Activated naive CD8-positive, alpha-beta T cell treated with anti-CD3 and anti-CD28 coated beads, Interleukin-2, amount 10 ng/mL, durations not matched to agents 7 days and 5 days (primary cell): ENCODE measurements around the gene TSPEAR. TPM values are rescaled to one million over a fixed set of nuclear protein-coding genes. Genes with fewer than 3 reads are reported as not detected.

ENCODE experiments used
- ATAC-seq: fragments of 150-1000 bp; cut with Tn5 transposase; one replicate; pipeline ENCODE4 v1.10.0; 2021; ENCODE audit warnings: low read depth, moderate library complexity
- POLR2A ChIA-PET: fragments of 350-600 bp; sonication (Branson Sonifier 250); formaldehyde crosslinking; loops from one replicate; lab custom pipeline; 2021; ENCODE audit warnings: antibody characterized with exemption; lab: Charles Lee
- DNase-seq: peaks from one replicate; pipeline ENCODE4 v3.0.0; 2021
- H3K27ac Mint-ChIP-seq: one replicate; pipeline ENCODE4 v1.8.0; 2022; ENCODE audit warnings: mild to moderate bottlenecking, mixed read lengths
- H3K27me3 Mint-ChIP-seq: one replicate; pipeline ENCODE4 v1.8.0; 2022; ENCODE audit warnings: mild to moderate bottlenecking, moderate library complexity, mixed read lengths
- H3K36me3 Mint-ChIP-seq: one replicate; pipeline ENCODE4 v1.8.0; 2021; ENCODE audit warnings: mild to moderate bottlenecking, mixed read lengths
- H3K4me1 Mint-ChIP-seq: one replicate; pipeline ENCODE4 v1.8.0; 2021; ENCODE audit warnings: mixed read lengths
- H3K4me3 Mint-ChIP-seq: one replicate; pipeline ENCODE4 v1.8.0; 2022; ENCODE audit warnings: mild to moderate bottlenecking, moderate library complexity, mixed read lengths
- H3K9me3 Mint-ChIP-seq: one replicate; pipeline ENCODE4 v1.8.0; 2021; ENCODE audit warnings: mixed read lengths
- total RNA-seq, 2 experiments: library from RNA; stranded (reverse); gene quantifications; one replicate each; pipeline ENCODE4 v1.2.3, GENCODE V29; 2021

Gene TSPEAR
- total RNA-seq, 2 experiments from 2014 or later, result not detected

DNA sequence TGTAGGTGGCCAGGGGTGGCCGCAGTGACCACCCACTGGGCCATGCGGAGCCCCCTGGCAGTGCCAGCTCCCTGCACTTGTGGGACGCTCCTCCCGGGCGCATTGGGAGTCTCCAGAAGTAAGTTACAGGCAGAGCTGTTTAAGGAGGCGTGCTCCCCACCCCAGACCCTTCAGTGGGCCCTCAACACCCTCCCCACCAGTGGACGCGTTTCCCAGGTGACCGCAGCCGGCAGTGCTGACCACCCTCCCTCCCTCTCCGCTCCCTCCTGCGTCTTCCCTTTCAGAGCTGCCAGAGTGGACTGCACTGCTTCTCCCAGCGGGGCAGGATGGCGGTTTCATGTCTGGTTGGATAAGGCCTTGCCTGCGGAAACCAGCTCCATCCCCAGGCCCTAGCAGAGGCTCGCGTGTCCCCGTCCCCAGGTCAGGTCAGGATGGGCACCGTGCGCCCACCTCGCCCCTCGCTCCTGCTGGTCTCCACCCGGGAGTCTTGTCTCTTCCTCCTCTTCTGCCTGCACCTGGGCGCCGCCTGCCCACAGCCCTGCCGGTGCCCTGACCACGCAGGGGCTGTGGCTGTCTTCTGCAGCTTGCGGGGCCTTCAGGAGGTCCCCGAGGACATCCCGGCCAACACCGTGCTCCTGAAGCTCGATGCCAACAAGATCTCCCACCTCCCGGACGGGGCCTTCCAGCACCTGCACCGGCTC lies 255.0 kb downstream of the TSPEAR start:
- peak overlapping the region; percentile 60 for H3K27ac Mint-ChIP-seq
- H3K27me3 Mint-ChIP-seq, result peaks cover 23% of the 10 kb centered on the region
- peaks cover 9% of the 10 kb centered on the region for H3K9me3 Mint-ChIP-seq
- no peak for ATAC-seq
- POLR2A ChIA-PET, result interaction anchor here (0.5 to 3.0 kb wide), 5 partner anchors 92 to 345 kb away, joined by 3 to 11 read pairs (median 4); partner anchors contain the start of genes CFAP410 and UBE2G2
- DNase-seq, result peak; percentile 33
- peak overlapping the region; percentile 78 for H3K4me3 Mint-ChIP-seq
- no peaks in the 10 kb centered on the region for H3K36me3 Mint-ChIP-seq
- H3K4me1 Mint-ChIP-seq, result peaks cover 1% of the 10 kb centered on the region

DNA sequence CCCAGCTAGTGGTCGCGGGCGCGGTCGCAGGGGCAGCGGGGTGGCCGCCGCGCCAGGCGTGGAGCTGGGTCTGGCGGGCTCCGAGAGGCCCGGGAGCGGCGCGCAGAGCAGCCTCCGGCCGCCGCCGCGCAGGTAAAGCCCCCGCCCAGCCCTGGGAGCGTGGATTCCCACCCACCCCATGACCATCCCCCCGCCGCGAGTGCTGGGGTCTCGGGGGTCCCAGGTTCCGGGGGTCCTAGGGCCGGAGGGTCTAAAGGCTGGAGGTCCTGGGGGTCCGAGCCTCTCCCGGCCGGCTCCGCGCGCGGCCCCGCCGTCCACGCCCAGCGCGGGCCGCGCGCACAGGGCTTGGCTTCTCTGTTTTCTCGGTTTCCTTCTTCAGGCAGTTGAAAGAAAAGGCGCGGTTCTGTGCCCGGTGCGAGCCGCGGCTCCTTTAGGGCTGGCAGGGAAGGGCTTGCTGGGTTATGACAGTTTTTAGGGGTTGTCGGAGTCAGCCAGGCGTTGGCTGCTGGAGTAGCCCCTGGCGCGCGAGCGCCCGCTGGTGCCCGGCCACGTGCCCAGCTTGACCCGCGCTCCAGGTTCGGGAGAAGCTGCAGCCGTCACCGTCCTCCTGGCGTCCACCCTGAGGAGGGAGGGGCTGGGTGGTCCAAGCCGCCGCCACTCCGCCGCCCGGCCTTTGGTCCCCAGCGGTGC lies 255.7 kb downstream of the TSPEAR start:
- no peak for DNase-seq
- POLR2A ChIA-PET, result interaction anchor here (0.6 to 3.0 kb wide), 4 partner anchors 92 to 438 kb away, joined by 4 to 11 read pairs (median 4); partner anchors contain the start of genes CFAP410 and UBE2G2
- Mint-ChIP-seq H3K4me1 (peaks cover 1% of the 10 kb centered on the region), H3K4me3 (peak overlapping the region; percentile 78), H3K27ac (no peak overlapping the region), H3K36me3 (no peaks in the 10 kb centered on the region), H3K27me3 (peaks cover 26% of the 10 kb centered on the region), H3K9me3 (peaks cover 9% of the 10 kb centered on the region)
- peak; percentile 62 for ATAC-seq

- peak within 1 kb of the TSS; percentile 60 for H3K27ac Mint-ChIP-seq
- no peaks in the 10 kb centered on the region for H3K36me3 Mint-ChIP-seq
- ATAC-seq (peak; percentile 57), DNase-seq (peak; percentile 87)
- POLR2A ChIA-PET, result interaction anchor here (0.6 to 3.0 kb wide), 4 partner anchors 91 to 438 kb away, joined by 4 to 11 read pairs (median 4); partner anchors contain the start of genes CFAP410 and UBE2G2
- H3K27me3 Mint-ChIP-seq, result peaks cover 26% of the 10 kb centered on the region
- H3K4me3 Mint-ChIP-seq, result peak within 1 kb of the TSS; percentile 78
- peaks cover 9% of the 10 kb centered on the region for H3K9me3 Mint-ChIP-seq
- no peaks in the 10 kb centered on the region for H3K4me1 Mint-ChIP-seq
Observed at GRCh38 chr21:44454747-44455523, 256.4 kb downstream of the TSPEAR start, which contains the start of gene LRRC3. Gene LRRC3, plus strand, starts transcription at chr21:44455510. Its CDS starts 1,135 bp downstream, at chr21:44456645.

DNA sequence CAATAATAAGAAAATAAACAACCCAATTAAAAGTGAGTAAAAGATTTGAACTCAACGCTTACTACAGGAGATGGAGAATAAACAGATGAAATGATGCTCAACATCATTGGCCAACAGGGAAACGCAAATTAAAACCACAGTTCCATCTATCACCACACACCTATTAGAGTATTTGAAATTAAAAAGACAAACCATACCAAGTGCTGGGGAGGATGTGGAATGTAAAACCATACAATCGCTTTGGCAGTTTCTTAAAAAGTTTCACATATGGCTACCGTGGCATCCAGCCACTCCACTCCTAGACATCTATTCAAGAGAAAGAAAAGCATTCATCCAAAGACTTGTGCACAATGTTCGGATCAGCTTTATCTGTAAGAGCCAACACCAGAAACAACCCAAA lies 257.3 kb downstream of the TSPEAR start:
- POLR2A ChIA-PET, result interaction anchor here (3.0 kb wide), 1 partner anchor 114 kb away, joined by 11 read pairs; the partner anchor contains the start of gene CFAP410
- no peak for ATAC-seq
- H3K27ac Mint-ChIP-seq, result no peak overlapping the region

GRCh38 chr21:44453120-44453519 lies 258.3 kb downstream of the TSPEAR start:
- POLR2A ChIA-PET, result no interaction called here
- Mint-ChIP-seq H3K4me1 (no peaks in the 10 kb centered on the region), H3K27ac (no peak overlapping the region), H3K4me3 (no peak overlapping the region), H3K9me3 (peaks cover 9% of the 10 kb centered on the region), H3K27me3 (peaks cover 29% of the 10 kb centered on the region), H3K36me3 (no peaks in the 10 kb centered on the region)
- no peak for DNase-seq
- no peak for ATAC-seq

More for the DNA sequence above, 257.3 kb downstream of the TSPEAR start:
- no peaks in the 10 kb centered on the region for H3K36me3 Mint-ChIP-seq
- peaks cover 28% of the 10 kb centered on the region for H3K27me3 Mint-ChIP-seq
- H3K4me3 Mint-ChIP-seq, result peak overlapping the region; percentile 42
- peaks cover 9% of the 10 kb centered on the region for H3K9me3 Mint-ChIP-seq
- DNase-seq, result no peak
- H3K4me1 Mint-ChIP-seq, result no peaks in the 10 kb centered on the region

DNA sequence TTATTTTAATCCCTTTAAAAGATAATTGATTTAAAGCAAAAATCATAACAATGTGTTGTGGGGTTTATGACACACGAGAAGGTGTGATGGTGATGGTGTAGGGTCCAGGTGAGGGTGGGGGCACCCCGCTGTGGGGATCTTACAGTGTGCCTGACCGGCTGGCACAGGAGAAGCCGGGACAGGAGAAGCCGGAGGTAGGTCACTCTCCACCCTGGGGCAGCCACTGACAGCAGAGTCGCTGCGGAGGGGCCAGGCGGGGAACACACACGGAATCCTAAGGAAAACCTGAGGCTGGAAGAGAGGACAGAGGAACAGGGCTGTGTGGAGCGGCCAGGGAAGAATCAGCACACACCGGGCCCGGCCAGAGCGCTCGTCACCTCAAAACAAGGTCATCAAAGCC lies 260.4 kb downstream of the TSPEAR start:
- H3K36me3 Mint-ChIP-seq, result no peaks in the 10 kb centered on the region
- POLR2A ChIA-PET, result interaction anchor here (1.4 kb wide), 1 partner anchor 20 kb away, joined by 3 read pairs; no protein-coding TSS in a partner anchor
- H3K27ac Mint-ChIP-seq, result no peak overlapping the region
- ATAC-seq, result no peak
- no peak for DNase-seq
- H3K9me3 Mint-ChIP-seq, result peaks cover 9% of the 10 kb centered on the region
- H3K4me1 Mint-ChIP-seq, result no peaks in the 10 kb centered on the region
- H3K27me3 Mint-ChIP-seq, result peaks cover 30% of the 10 kb centered on the region
- no peak overlapping the region for H3K4me3 Mint-ChIP-seq

GRCh38 chr21:44450402-44450801 lies 261.0 kb downstream of the TSPEAR start:
- no peak overlapping the region for H3K27ac Mint-ChIP-seq
- ATAC-seq (no peak), DNase-seq (no peak)
- POLR2A ChIA-PET, result interaction anchor here (1.4 kb wide), 1 partner anchor 19 kb away, joined by 3 read pairs; no protein-coding TSS in a partner anchor
- no peaks in the 10 kb centered on the region for H3K4me1 Mint-ChIP-seq
- H3K36me3 Mint-ChIP-seq, result no peaks in the 10 kb centered on the region
- no peak overlapping the region for H3K4me3 Mint-ChIP-seq
- H3K27me3 Mint-ChIP-seq, result peaks cover 31% of the 10 kb centered on the region
- peaks cover 9% of the 10 kb centered on the region for H3K9me3 Mint-ChIP-seq

GRCh38 chr21:44449473-44450363 lies 261.7 kb downstream of the TSPEAR start:
- Mint-ChIP-seq H3K4me3 (no peak overlapping the region), H3K9me3 (peaks cover 9% of the 10 kb centered on the region), H3K27me3 (peaks cover 33% of the 10 kb centered on the region), H3K27ac (no peak overlapping the region), H3K4me1 (no peaks in the 10 kb centered on the region), H3K36me3 (no peaks in the 10 kb centered on the region)
- ATAC-seq (no peak), DNase-seq (no peak)
- POLR2A ChIA-PET, result no interaction called here

DNA sequence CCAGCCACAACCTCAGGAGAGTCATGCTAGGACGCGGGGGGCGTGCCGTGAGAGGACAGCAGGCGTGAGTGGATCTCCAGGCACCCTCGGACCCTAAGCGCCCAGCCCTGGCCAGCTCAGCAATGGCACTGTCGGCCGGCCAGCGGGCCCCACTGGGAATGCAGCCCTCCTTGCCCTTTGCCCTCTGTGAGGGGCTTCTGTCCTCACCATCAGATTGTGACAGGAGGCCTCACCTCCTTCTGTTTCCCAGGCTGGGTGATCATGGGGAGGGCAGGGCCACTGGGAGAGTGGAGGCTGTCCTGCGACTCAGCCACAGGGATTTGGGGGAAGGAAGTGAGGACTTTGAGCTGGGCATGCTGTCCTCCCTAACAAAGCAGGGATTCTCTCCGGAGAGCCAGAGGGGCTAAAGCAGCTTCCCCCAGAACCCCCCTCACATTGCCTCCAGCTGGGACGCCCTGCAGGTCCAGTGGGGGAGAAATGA lies 262.7 kb downstream of the TSPEAR start:
- Mint-ChIP-seq H3K27me3 (peaks cover 27% of the 10 kb centered on the region), H3K27ac (no peak overlapping the region), H3K9me3 (peaks cover 3% of the 10 kb centered on the region), H3K4me3 (no peak overlapping the region), H3K4me1 (no peaks in the 10 kb centered on the region), H3K36me3 (no peaks in the 10 kb centered on the region)
- ATAC-seq (no peak), DNase-seq (no peak)
- POLR2A ChIA-PET, result interaction anchor here (0.6 kb wide), 1 partner anchor 511 kb away, joined by 6 read pairs; no protein-coding TSS in a partner anchor
